ENCODE data around the gene ADA.

Gene ADA

GRCh38 chr20:44574372-44574771, 77.1 kb downstream of the ADA start:
- no peak for DNase-seq

GRCh38 chr20:44573501-44573869, 78.0 kb downstream of the ADA start:
- DNase-seq = no peak

- DNase-seq = no peak
Observed at GRCh38 chr20:44572551-44573500, 78.7 kb downstream of the ADA start.

GRCh38 chr20:44571362-44571988, 80.0 kb downstream of the ADA start:
- no peak for DNase-seq

DNA sequence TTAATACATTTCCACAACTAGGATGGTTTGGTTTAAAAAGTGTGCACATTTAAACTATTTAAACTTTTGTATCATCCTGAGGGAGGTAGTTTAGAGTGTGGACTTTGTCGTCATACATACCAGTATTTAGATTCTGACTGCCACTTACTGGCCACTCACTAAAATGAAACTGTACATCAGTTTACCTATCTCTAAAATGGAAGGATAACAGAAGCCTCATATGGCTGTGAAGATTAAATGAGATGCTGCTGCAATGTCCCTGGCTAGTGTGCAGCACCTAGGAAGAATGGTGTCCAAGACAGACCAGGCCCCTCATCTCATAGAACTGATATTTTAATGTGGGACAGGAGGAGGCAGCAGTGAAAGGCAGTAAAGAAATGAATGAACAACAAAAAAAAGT, 81.1 kb downstream of the ADA start:
- DNase-seq = no peak

Measured in NCI-H2081 treated with DMSO at 0.1 percent for 48 hours (cell line).